Tibial artery (tissue), 4 donors: ENCODE results near the gene ATRN.

Experiments used
- DNase-seq, 2 donors: peaks; one replicate each; pipeline ENCODE4 v3.0.0-alpha.2; 2019
- H3K27ac ChIP-seq, 2 donors: fragments of 200-600 bp; sonication (generic) in 1 of 2; 1 replicate in 1 of 2; 2 replicates in 1 of 2; pipeline ENCODE4 v1.5.1; 2018 to 2019; ENCODE audit warnings: mild to moderate bottlenecking in 1 of 2
- H3K27me3 ChIP-seq, 2 donors: fragments of 200-600 bp; sonication (generic) in 1 of 2; one replicate each; pipeline versions ENCODE4 v1.5.1 to v1.6.0; 2016 to 2019
- H3K36me3 ChIP-seq, 3 donors: fragments of 200-600 bp; sonication (generic) in 2 of 3; one replicate each; pipeline ENCODE4 v1.5.1; 2016 to 2019; ENCODE audit warnings: mild to moderate bottlenecking in 2 of 3
- H3K4me1 ChIP-seq, 4 donors: fragments of 200-600 bp; sonication (generic) in 2 of 4; 1 replicate in 3 of 4; 2 replicates in 1 of 4; pipeline ENCODE4 v1.5.1; 2016 to 2019
- H3K4me3 ChIP-seq, 2 donors: fragments of 200-600 bp; sonication (generic) in 1 of 2; 1 replicate in 1 of 2; 2 replicates in 1 of 2; pipeline ENCODE4 v1.5.1; 2018 to 2019; ENCODE audit warnings: mild to moderate bottlenecking in 2 of 2
- H3K9me3 ChIP-seq, 3 donors: fragments of 200-600 bp; sonication (generic) in 1 of 3; one replicate each; pipeline ENCODE4 v1.5.1; 2016 to 2019
- CTCF ChIP-seq, 2 experiments: fragments of 200-600 bp in 1 of 2; fragments of 450-650 bp in 1 of 2; IDR thresholded peaks; one replicate each; pipeline ENCODE4 v1.5.1; 2017 to 2019; ENCODE audit warnings: antibody characterized with exemption in 2 of 2, mild to moderate bottlenecking in 1 of 2, moderate library complexity in 1 of 2
- intact Hi-C: fragments of 100-400 bp; cut with DNase I; formaldehyde crosslinking; loops from one replicate; pipeline ENCODE4 v1.15.0; 2023; ENCODE audit warnings: low total_unique reads

ATRN gene

GRCh38 chr20:3449319-3449718, 21.5 kb upstream of the ATRN start:
- H3K4me3 ChIP-seq: no peak overlapping the region
- no peaks in the 10 kb centered on the region for H3K27me3 ChIP-seq
- DNase-seq: no peak
- TF ChIP-seq CTCF (IDR thresholded peaks at IDR 0.05): no peak
- intact Hi-C loops: no loop called here
- H3K36me3 ChIP-seq: no peaks in the 10 kb centered on the region
- H3K27ac ChIP-seq: no peak overlapping the region
- no peaks in the 10 kb centered on the region for H3K4me1 ChIP-seq
- H3K9me3 ChIP-seq: no peaks in the 10 kb centered on the region

- Histone ChIP-seq H3K27me3 (no peaks in the 10 kb centered on the region), H3K27ac (no peak overlapping the region), H3K9me3 (no peaks in the 10 kb centered on the region), H3K36me3 (no peaks in the 10 kb centered on the region), H3K4me1 (no peaks in the 10 kb centered on the region), H3K4me3 (no peak overlapping the region)
- intact Hi-C loops: no loop called here
- no peak for TF ChIP-seq CTCF (IDR thresholded peaks at IDR 0.05)
- DNase-seq: no peak
Measured at GRCh38 chr20:3452136-3452535, 18.7 kb upstream of the ATRN start.

- Histone ChIP-seq H3K4me3 (no peak overlapping the region), H3K9me3 (no peaks in the 10 kb centered on the region), H3K36me3 (no peaks in the 10 kb centered on the region), H3K27me3 (no peaks in the 10 kb centered on the region), H3K27ac (no peak overlapping the region), H3K4me1 (no peaks in the 10 kb centered on the region)
- no peak for TF ChIP-seq CTCF (IDR thresholded peaks at IDR 0.05)
- intact Hi-C loops: no loop called here
- no peak for DNase-seq
Measured at GRCh38 chr20:3452690-3453089, 18.1 kb upstream of the ATRN start.

- no peak for TF ChIP-seq CTCF (IDR thresholded peaks at IDR 0.05)
- H3K27ac ChIP-seq: no peak overlapping the region
- intact Hi-C loops: no loop called here
Measured at GRCh38 chr20:3454831-3455230, 16.0 kb upstream of the ATRN start.

GRCh38 chr20:3456648-3457047, 14.2 kb upstream of the ATRN start:
- Histone ChIP-seq H3K27ac (no peak overlapping the region), H3K36me3 (no peaks in the 10 kb centered on the region), H3K4me3 (no peak overlapping the region), H3K27me3 (no peaks in the 10 kb centered on the region), H3K9me3 (no peaks in the 10 kb centered on the region), H3K4me1 (no peaks in the 10 kb centered on the region)
- DNase-seq: no peak
- no peak for TF ChIP-seq CTCF (IDR thresholded peaks at IDR 0.05)
- intact Hi-C loops: no loop called here

More at GRCh38 chr20:3454831-3455230, 16.0 kb upstream of the ATRN start:
- DNase-seq: no peak
- Histone ChIP-seq H3K9me3 (no peaks in the 10 kb centered on the region), H3K36me3 (no peaks in the 10 kb centered on the region), H3K4me1 (no peaks in the 10 kb centered on the region), H3K4me3 (no peak overlapping the region), H3K27me3 (no peaks in the 10 kb centered on the region)

- intact Hi-C loops: no loop called here
- no peaks in the 10 kb centered on the region for H3K27me3 ChIP-seq
- no peak overlapping the region for H3K4me3 ChIP-seq
- no peaks in the 10 kb centered on the region for H3K36me3 ChIP-seq
- no peaks in the 10 kb centered on the region for H3K4me1 ChIP-seq
- no peak overlapping the region for H3K27ac ChIP-seq
- TF ChIP-seq CTCF (IDR thresholded peaks at IDR 0.05): no peak
- DNase-seq: no peak
- H3K9me3 ChIP-seq: no peaks in the 10 kb centered on the region
Measured at GRCh38 chr20:3459881-3460307, 10.9 kb upstream of the ATRN start.
